Fibroblast of lung (primary cell): ENCODE results near the gene WNT7B. TPM values are rescaled to one million over a fixed set of nuclear protein-coding genes. Genes with fewer than 3 reads are reported as not detected.

Experiments used
- DNase-seq, 2 donors: peaks; one replicate each; pipeline versions ENCODE4 v3.0.0 to v3.0.0-alpha.2; 2010; ENCODE audit warnings: low read depth in 2 of 2
- H2AFZ ChIP-seq: 2 replicates; pipeline ENCODE4 v1.5.1; 2012; ENCODE audit warnings: low read length, control low read depth, inconsistent platforms
- H3K27ac ChIP-seq: 2 replicates; pipeline ENCODE4 v1.5.1; 2011; ENCODE audit warnings: low read length, control low read depth; ENCODE audit not compliant: insufficient read depth
- H3K27me3 ChIP-seq: 2 replicates; pipeline ENCODE4 v1.5.1; 2011; ENCODE audit warnings: mild to moderate bottlenecking, low read length; ENCODE audit not compliant: control insufficient read depth, insufficient read depth
- H3K36me3 ChIP-seq: 2 replicates; pipeline ENCODE4 v1.5.1; 2011; ENCODE audit warnings: low read length; ENCODE audit not compliant: control insufficient read depth, insufficient read depth
- H3K4me1 ChIP-seq: 2 replicates; pipeline ENCODE4 v1.5.1; 2011; ENCODE audit warnings: low read length; ENCODE audit not compliant: control insufficient read depth, insufficient read depth; ENCODE audit errors: extremely low read depth
- H3K4me2 ChIP-seq: 2 replicates; pipeline ENCODE4 v1.5.1; 2011; ENCODE audit warnings: low read length, control low read depth; ENCODE audit not compliant: insufficient read depth; ENCODE audit errors: extremely low read depth
- H3K4me3 ChIP-seq, 4 experiments: fragments of 200-600 bp in 1 of 4; sonication (generic) in 1 of 4; replicated peaks in 1 of 4; 2 replicates each; pipeline ENCODE4 v1.5.1; 2011 to 2016; ENCODE audit warnings: low read length in 4 of 4, low read depth in 3 of 4, mild to moderate bottlenecking in 3 of 4, control low read depth in 2 of 4, inconsistent platforms in 1 of 4, mixed read lengths in 1 of 4; ENCODE audit not compliant: insufficient read depth in 1 of 4; ENCODE audit errors: control extremely low read depth in 1 of 4
- H3K79me2 ChIP-seq: 2 replicates; pipeline ENCODE4 v1.5.1; 2012; ENCODE audit warnings: mild to moderate bottlenecking, low read length, inconsistent platforms; ENCODE audit not compliant: control insufficient read depth, insufficient read depth
- H3K9ac ChIP-seq: 2 replicates; pipeline ENCODE4 v1.5.1; 2011; ENCODE audit warnings: mild to moderate bottlenecking, low read length, control low read depth; ENCODE audit not compliant: insufficient read depth
- H3K9me3 ChIP-seq: 2 replicates; pipeline ENCODE4 v1.5.1; 2012; ENCODE audit warnings: low read depth, low read length; ENCODE audit not compliant: control insufficient read depth, insufficient read depth
- H4K20me1 ChIP-seq: 2 replicates; pipeline ENCODE4 v1.5.1; 2011; ENCODE audit warnings: low read length; ENCODE audit not compliant: control insufficient read depth, insufficient read depth; ENCODE audit errors: extremely low read depth
- EZH2 ChIP-seq: IDR thresholded peaks from 2 replicates; pipeline ENCODE4 v1.5.1; 2012; ENCODE audit warnings: low read length, control low read depth, mild to moderate bottlenecking; ENCODE audit errors: missing control alignments
- polyA plus RNA-seq, 2 donors: library from polyadenylated mRNA; depleted of rRNA in 1 of 2; stranded (reverse) in 1 of 2; unstranded in 1 of 2; fragments of >200 nt; gene quantifications; 2 replicates each; pipeline ENCODE4 v1.2.1, GENCODE V29; 2011 to 2012; ENCODE audit warnings: missing spikeins in 1 of 2
- total RNA-seq: library from RNA; depleted of rRNA; stranded (reverse); fragments of >200 nt; gene quantifications from 2 replicates; pipeline ENCODE4 v1.2.1, GENCODE V29; 2014
- TF ChIP-seq, protein P1 (sequence below), 2 donors: IDR thresholded peaks in 1 of 2; conservative IDR thresholded peaks in 1 of 2; 1 replicate in 1 of 2; 2 replicates in 1 of 2; pipeline ENCODE4 v1.5.1; 2011 to 2012; ENCODE audit warnings: low read length in 2 of 2, control low read depth in 1 of 2, inconsistent platforms in 1 of 2, low read depth in 1 of 2, mild to moderate bottlenecking in 1 of 2

The WNT7B gene
- total and polyA plus RNA-seq, 2 donors (not counting 1 experiment from before 2014, with no cell fraction given) = 0.17 TPM; not detected in 1

DNA sequence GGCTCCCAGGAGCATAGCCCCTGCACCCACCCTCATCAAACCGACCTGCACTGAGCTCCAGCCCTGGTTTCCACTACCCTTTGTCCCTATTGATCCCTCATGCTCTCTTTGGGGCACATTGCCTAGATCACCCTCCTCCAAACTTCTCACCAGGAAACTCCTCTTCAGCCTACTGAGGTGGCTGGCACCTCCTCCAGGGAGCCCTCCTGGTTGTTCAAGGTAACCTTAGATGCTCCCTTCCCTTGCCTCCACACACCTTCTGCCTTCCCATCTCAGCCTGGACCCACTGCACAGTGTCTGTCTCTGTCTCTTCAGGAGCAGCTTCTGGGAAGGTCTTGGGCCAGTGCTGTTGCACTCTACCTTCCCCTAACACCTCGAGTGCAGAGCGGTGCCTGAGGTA, 15.8 kb upstream of the WNT7B start:
- Histone ChIP-seq H3K9ac (no peak overlapping the region), H3K27me3 (peaks cover 10% of the 10 kb centered on the region), H3K4me3 (no peak overlapping the region), H3K36me3 (no peaks in the 10 kb centered on the region), H3K27ac (no peak overlapping the region), H2AFZ (no peak overlapping the region), H3K79me2 (peaks cover 7% of the 10 kb centered on the region), H3K9me3 (no peaks in the 10 kb centered on the region), H3K4me1 (peaks cover 21% of the 10 kb centered on the region), H3K4me2 (no peak overlapping the region), H4K20me1 (no peaks in the 10 kb centered on the region)
- no peak for TF ChIP-seq EZH2
- TF ChIP-seq, protein P1, sequence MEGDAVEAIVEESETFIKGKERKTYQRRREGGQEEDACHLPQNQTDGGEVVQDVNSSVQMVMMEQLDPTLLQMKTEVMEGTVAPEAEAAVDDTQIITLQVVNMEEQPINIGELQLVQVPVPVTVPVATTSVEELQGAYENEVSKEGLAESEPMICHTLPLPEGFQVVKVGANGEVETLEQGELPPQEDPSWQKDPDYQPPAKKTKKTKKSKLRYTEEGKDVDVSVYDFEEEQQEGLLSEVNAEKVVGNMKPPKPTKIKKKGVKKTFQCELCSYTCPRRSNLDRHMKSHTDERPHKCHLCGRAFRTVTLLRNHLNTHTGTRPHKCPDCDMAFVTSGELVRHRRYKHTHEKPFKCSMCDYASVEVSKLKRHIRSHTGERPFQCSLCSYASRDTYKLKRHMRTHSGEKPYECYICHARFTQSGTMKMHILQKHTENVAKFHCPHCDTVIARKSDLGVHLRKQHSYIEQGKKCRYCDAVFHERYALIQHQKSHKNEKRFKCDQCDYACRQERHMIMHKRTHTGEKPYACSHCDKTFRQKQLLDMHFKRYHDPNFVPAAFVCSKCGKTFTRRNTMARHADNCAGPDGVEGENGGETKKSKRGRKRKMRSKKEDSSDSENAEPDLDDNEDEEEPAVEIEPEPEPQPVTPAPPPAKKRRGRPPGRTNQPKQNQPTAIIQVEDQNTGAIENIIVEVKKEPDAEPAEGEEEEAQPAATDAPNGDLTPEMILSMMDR (conservative IDR thresholded peaks at IDR 0.05 in 1 of 2, IDR thresholded peaks at IDR 0.05 in 1 of 2; ENCODE audit: low read depth in 1 of 2, low read length in 2 of 2) = no peak
- no peak for DNase-seq

GRCh38 chr22:45991098-45991497, 14.1 kb upstream of the WNT7B start:
- H4K20me1 ChIP-seq = no peaks in the 10 kb centered on the region
- H3K79me2 ChIP-seq = peaks cover 4% of the 10 kb centered on the region
- H3K4me1 ChIP-seq = peaks cover 11% of the 10 kb centered on the region
- TF ChIP-seq EZH2 = no peak
- TF ChIP-seq, protein P1 (conservative IDR thresholded peaks at IDR 0.05 in 1 of 2, IDR thresholded peaks at IDR 0.05 in 1 of 2; ENCODE audit: low read depth in 1 of 2, low read length in 2 of 2) = no peak
- H3K27ac ChIP-seq = no peak overlapping the region
- no peak overlapping the region for H3K4me2 ChIP-seq
- H3K9me3 ChIP-seq = no peaks in the 10 kb centered on the region
- H3K9ac ChIP-seq = no peak overlapping the region
- H3K36me3 ChIP-seq = no peaks in the 10 kb centered on the region
- H3K27me3 ChIP-seq = peaks cover 10% of the 10 kb centered on the region
- no peak overlapping the region for H2AFZ ChIP-seq
- DNase-seq = no peak
- no peak overlapping the region for H3K4me3 ChIP-seq

DNA sequence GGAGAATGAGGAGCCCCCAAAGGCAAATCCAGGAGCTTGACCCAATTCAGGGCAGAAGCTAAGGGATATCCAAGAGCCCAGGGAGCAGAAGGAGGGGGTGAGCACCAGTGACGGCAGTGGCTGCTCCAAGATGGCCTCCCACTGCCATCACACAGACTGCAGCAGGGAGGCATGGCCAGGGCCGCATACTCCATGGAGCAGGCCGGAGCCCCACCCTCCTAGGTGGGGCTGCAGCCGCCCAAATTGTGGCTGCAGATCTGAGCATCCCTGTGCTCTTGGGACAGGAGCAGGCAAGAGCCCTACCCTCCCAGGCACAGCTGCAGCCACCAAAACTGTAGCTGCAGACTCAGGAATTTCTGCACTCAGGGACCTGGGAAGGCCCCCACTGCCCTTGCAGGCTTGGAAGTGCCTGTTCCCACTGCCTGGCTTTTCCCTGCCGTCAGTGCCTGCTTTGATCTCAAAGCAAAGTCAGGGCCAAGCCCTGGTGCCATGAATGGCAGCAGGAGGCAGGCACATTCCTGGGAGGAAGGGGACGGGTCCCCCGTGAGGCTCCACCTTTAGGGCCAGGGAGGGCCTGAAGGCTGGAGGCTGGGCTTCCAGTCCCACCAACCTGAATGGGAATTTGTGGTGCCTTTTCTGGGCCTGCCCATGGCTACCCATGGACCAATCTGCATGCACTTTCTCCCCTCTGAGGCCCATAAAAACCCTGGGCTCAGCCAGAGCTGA, 10.3 kb upstream of the WNT7B start:
- Histone ChIP-seq H2AFZ (no peak overlapping the region), H3K4me3 (no peak overlapping the region), H3K27ac (no peak overlapping the region), H3K79me2 (no peaks in the 10 kb centered on the region), H4K20me1 (no peaks in the 10 kb centered on the region), H3K36me3 (no peaks in the 10 kb centered on the region), H3K27me3 (peaks cover 6% of the 10 kb centered on the region), H3K9me3 (no peaks in the 10 kb centered on the region), H3K4me1 (no peaks in the 10 kb centered on the region), H3K9ac (no peak overlapping the region), H3K4me2 (no peak overlapping the region)
- no peak for DNase-seq
- TF ChIP-seq, protein P1 (conservative IDR thresholded peaks at IDR 0.05 in 1 of 2, IDR thresholded peaks at IDR 0.05 in 1 of 2; ENCODE audit: low read depth in 1 of 2, low read length in 2 of 2) = no peak
- no peak for TF ChIP-seq EZH2
